ENCODE data around the gene MGAM2. TPM values are rescaled to one million over a fixed set of nuclear protein-coding genes. Genes with fewer than 3 reads are reported as not detected.

Gene MGAM2
- total RNA-seq, 4 donors from 2014 or later: 0.16 to 0.51 (median 0.38) TPM; not detected in 1

- no peak for TF ChIP-seq CTCF (IDR thresholded peaks at IDR 0.05; ENCODE audit: low read depth)
Observed at GRCh38 chr7:142108728-142109505, 2.6 kb upstream of the MGAM2 start.

DNA sequence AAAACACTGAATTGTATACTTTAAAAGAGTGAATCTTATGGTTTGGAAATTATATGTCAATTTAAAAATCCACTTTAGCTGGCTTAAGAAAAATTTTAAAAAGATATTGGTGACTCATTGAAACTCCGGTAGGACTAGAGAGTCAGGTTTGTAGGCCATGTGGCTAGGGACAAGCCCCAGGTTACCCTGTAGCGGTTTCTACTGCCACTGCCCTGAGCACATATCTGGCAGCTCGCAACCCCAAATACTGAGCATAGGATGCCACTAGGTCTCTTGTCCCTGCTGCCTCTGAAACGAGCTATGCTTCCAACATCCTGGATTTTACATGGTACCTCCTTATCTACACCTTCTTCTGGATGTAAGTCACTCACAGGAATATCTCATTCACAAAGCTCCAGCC is 1.4 kb upstream of the MGAM2 start:
- TF ChIP-seq CTCF (IDR thresholded peaks at IDR 0.05; ENCODE audit: low read depth): no peak

DNA sequence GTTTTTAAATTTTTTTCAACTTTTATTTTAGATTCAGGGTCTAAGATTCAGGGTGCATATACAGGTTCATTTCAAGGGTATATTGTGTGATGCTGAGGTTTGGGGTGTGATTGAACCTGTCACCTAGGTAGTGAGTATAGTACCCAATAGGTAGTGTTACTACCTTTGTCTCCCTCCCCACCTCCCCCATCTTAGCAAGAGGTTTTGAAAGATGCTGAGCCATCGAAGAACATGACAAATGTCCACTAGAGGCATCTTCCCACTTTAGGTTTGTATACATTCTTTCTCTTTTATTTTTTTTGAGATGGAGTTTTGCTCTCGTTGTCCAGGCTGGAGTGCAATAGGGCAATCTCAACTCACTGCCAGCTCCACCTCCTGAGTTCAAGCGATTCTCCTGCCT is 880 bp upstream of the MGAM2 start:
- no peak for TF ChIP-seq CTCF (IDR thresholded peaks at IDR 0.05; ENCODE audit: low read depth)

- TF ChIP-seq CTCF (IDR thresholded peaks at IDR 0.05; ENCODE audit: low read depth): no peak
Observed at GRCh38 chr7:142112086-142112485, 568 bp downstream of the MGAM2 start.

GRCh38 chr7:142114207-142114606 is 2.7 kb downstream of the MGAM2 start:
- TF ChIP-seq CTCF (IDR thresholded peaks at IDR 0.05; ENCODE audit: low read depth): no peak

DNA sequence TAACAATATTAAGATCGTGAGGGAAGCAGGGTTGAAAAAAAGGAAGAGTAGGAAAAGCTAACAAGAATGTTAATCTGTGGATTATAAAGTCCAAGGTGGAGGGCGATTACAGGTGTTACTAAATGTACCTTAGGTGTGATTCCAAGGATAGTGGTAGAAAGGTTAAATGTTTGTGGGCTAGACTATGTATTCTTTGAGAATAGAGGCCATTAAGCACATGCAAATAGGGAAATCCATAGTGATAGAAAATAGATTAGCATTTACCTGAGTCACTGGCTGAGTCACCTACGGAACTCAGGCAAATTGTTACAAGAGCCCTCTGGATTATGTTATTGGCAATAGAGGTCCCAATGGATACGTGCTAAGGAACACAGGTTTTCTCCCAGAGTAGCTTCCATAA is 9.0 kb downstream of the MGAM2 start:
- no peak for TF ChIP-seq CTCF (IDR thresholded peaks at IDR 0.05; ENCODE audit: low read depth)

DNA sequence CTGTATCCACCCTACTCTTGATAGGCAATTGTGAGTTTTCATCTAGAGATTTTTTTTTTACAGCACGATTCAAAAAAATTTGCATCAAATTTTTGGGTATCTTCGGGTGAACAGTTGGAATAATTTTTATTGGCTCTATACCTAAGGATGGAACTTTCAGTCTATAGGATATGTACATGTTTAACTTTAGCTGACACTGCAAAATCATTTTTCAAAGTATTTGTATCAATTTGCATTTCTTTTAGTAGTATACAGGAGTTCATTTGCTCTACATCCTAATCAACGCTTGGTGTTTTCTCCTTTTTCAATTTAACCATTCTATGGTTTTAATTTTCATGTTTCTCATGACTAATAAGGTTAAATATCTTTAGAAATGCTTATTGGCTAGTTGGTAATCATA is 11.7 kb downstream of the MGAM2 start:
- no peak for TF ChIP-seq CTCF (IDR thresholded peaks at IDR 0.05; ENCODE audit: low read depth)

Measured in subcutaneous adipose tissue (tissue), 4 donors.